Heart left ventricle (tissue), 13 donors: ENCODE measurements around the gene SLC1A6.

ENCODE experiments used
- CTCF ChIP-seq, 12 donors: fragments of 200-600 bp; sonication (generic) in 4 of 12; IDR thresholded peaks; one replicate each; pipeline versions ENCODE4 v1.5.0 to v1.8.0; 2018 to 2022; ENCODE audit warnings: antibody characterized with exemption in 12 of 12, mild to moderate bottlenecking in 5 of 12
- POLR2A ChIP-seq, 2 donors: fragments of 450-650 bp; IDR thresholded peaks; one replicate each; pipeline ENCODE4 v1.6.1; 2017; ENCODE audit warnings: antibody characterized with exemption in 2 of 2, mild to moderate bottlenecking in 2 of 2, moderate library complexity in 2 of 2
- donor health status: ischemic (EF 13 %, LVEDD 7.1; RV severe dilation, severe dysfunction).
- donor health status: DM: no; HTN: yes; CAD: no.
- donor health status: DM: no; HTN: no; CAD: no.
- donor health status: ischemic (EF 25% LVEDD 6.9; RV normal size, moderate dysfunction).
- donor health status: ischemic (EF 25% LVEDD 5.7; RV mildly dilated, moderate dysfunction).
- donor health status: ischemic (EF 35%, LVEDD 5.7; RV mildly dilated, moderate dysfunction).
- donor health status: nonischemic (EF 11% LVEDD 7.7; RV severe dilation, severe dysfunction).
- donor health status: DM: yes; HTN: yes; CAD: no.
- donor health status: PGD.
- donor health status: ischemic (EF 29% LVEDD 5.4; RV normal size, mild dysfunction).
- donor health status: nonischemic (EF 23%, LVEDD 6.1; RV moderate dilation, normal function).

- TF ChIP-seq CTCF (IDR thresholded peaks at IDR 0.05) = no peak
- TF ChIP-seq POLR2A (IDR thresholded peaks at IDR 0.05) = no peak
These were observed 77.9 kb downstream of the SLC1A6 start for GRCh38 chr19:14901675-14902260.
